ENCODE measurements around the gene KCNAB2.

Gene KCNAB2

DNA sequence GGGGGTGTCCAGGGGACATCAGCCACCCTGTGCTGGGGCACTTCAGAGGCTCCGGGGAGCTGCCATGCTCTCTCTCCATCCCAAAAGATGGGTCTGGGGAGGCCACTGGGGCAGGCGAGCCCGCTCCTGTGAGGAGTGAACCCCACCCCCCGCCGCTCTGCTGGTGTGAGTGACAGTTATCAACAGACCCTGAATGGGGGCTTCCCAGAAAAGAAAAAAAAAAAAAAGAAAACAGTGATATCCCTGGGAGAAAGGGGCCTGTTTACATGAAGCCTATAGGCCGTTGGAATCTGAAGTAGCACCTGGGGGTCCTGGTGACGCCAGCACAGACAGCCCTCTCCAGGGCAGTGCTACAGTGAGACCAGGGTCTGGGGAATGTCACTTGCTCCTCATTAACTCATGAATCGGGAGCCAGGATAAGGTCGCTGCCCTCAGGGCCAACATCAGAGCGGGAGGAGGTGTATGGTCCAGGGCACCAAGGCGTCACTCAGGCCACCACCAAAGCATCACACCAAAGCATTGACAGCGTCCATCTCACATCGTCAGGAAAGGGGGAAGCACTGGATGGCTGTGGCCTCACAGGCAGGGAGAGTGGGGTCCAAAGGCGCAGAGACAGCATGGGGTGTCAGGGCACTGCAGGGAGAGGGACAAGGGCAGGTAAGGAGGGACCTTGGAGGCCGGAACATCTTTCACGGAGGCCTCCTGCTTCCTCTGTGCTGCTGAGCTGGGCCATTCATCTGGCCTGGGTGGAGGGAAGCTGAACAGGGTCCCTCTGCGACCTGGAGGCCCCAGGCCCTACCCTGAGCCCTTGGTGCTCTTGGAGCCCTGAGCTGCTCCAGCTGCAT lies 45.0 kb upstream of the KCNAB2 start:
- in situ Hi-C loops (cut with MboI; ENCODE audit: low pct_unique_long_range_greater_than_20kb, low sequenced_read_pairs, unreplicated experiment): no loop called here
- TF ChIP-seq, protein P1, sequence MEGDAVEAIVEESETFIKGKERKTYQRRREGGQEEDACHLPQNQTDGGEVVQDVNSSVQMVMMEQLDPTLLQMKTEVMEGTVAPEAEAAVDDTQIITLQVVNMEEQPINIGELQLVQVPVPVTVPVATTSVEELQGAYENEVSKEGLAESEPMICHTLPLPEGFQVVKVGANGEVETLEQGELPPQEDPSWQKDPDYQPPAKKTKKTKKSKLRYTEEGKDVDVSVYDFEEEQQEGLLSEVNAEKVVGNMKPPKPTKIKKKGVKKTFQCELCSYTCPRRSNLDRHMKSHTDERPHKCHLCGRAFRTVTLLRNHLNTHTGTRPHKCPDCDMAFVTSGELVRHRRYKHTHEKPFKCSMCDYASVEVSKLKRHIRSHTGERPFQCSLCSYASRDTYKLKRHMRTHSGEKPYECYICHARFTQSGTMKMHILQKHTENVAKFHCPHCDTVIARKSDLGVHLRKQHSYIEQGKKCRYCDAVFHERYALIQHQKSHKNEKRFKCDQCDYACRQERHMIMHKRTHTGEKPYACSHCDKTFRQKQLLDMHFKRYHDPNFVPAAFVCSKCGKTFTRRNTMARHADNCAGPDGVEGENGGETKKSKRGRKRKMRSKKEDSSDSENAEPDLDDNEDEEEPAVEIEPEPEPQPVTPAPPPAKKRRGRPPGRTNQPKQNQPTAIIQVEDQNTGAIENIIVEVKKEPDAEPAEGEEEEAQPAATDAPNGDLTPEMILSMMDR (IDR thresholded peaks at IDR 0.05; ENCODE audit: extremely low read depth, insufficient read depth, missing control alignments): no peak
- no peak for DNase-seq (ENCODE audit: low spot score)

DNA sequence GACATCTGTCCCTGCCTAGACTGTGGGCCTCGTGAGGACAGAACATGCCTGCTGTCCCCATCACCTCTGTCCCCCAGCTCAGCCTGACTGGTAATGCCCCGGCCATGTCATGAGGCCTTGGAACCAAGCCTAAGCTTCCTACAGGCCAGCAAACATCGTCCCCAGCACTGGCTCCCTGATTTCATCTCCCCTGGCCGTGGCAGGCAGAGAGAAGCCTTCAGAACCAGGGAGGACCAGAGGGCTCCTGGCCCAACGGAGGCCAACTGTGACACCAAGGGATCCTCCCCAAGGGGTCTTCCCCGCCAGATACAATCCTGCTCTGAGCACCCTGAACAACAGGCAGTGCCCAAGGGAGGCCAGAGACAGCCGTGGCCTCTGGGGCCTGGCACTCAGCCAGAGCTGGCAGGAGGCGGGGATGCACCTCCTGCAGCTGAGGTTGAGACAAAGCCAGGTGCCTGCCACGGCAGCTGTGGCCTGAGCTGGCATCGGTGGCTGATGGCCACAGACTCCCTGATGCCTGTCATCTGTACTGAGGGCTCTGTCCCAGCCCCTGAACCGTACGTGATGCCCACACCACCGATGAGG lies 43.6 kb upstream of the KCNAB2 start:
- in situ Hi-C loops (cut with MboI; ENCODE audit: low pct_unique_long_range_greater_than_20kb, low sequenced_read_pairs, unreplicated experiment): no loop called here
- TF ChIP-seq, protein P1 (IDR thresholded peaks at IDR 0.05; ENCODE audit: extremely low read depth, insufficient read depth, missing control alignments): no peak
- DNase-seq (ENCODE audit: low spot score): no peak

DNA sequence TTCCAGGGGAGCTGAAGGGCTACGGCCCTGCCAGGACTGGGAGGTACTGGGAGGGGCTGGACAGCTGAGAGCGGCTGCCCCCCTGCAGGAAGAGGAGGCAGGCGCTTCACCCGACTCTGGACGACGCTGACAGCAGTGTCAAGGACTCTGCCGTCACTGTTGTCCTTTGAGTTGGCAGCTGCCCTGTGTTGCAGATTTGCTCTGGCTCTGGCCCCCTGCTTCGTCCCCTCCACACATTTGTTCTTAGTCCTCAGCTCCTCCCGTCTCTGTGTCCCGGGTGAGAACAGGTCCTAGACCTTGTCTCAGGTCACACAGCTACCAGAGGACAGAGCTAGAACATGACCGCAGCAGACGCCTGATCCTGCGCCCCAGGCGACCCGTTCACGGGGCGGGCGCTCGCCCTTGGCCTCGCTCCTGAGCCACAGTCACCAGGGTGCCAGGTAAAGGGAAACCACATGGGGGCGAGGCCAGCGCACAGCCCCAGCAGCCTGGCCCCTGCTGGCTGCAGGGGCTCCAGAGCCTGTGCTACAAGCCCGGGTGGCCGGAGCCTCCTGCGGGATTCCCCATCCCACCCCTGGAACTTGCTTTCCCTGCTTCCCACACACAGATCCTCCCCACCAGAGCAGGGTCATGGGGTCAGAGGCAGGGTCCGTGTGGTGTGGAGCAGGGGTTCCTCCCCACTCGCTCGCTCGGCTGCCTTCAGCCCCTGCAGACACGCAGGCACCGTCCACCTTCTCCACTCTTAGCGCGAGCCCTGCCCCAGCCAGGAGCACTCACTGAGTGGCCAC lies 42.8 kb upstream of the KCNAB2 start:
- TF ChIP-seq, protein P1 (IDR thresholded peaks at IDR 0.05; ENCODE audit: extremely low read depth, insufficient read depth, missing control alignments): no peak
- in situ Hi-C loops (cut with MboI; ENCODE audit: low pct_unique_long_range_greater_than_20kb, low sequenced_read_pairs, unreplicated experiment): no loop called here
- DNase-seq (ENCODE audit: low spot score): no peak

DNA sequence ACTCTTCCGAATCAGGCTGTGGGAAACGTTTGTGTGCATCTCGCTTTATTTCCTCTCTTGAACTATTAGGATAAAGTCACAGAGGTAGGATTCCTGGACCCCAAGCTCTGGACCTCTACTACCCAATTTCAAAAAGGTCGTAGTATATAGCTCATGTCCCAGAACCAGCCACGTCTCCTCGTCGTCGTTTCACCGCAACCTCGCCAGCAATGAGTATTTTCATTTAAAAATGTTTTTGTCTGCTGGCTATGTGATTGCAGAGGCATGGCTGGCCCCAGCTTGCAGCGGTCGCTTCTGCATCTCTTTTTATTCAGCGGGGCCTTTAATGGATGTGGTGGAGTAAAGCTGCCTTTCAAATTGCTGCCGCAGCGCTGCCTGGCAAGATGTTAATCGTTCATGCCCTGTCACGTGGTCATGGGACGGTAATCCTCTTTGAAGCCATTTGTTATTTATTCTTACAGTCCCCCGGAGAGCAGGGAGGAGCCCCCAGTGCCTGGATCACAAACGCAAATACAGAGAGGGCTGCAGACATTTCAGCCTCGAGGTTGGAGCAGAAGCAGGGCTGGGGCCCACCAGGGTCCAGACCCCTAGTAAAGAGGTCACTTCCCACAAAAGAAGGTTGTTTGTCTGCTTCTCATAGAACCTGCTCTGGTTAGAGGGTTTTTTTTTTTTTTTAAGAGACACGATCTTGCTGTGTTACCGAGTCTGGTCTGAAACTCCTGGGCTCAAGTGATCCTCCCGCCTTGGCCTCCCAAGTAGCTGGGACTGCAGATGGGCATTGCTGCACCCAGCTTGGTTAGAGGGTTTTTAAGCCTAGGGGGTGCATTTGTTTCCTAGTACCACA lies 41.9 kb upstream of the KCNAB2 start:
- in situ Hi-C loops (cut with MboI; ENCODE audit: low pct_unique_long_range_greater_than_20kb, low sequenced_read_pairs, unreplicated experiment): no loop called here
- TF ChIP-seq, protein P1 (IDR thresholded peaks at IDR 0.05; ENCODE audit: extremely low read depth, insufficient read depth, missing control alignments): no peak
- DNase-seq (ENCODE audit: low spot score): no peak

DNA sequence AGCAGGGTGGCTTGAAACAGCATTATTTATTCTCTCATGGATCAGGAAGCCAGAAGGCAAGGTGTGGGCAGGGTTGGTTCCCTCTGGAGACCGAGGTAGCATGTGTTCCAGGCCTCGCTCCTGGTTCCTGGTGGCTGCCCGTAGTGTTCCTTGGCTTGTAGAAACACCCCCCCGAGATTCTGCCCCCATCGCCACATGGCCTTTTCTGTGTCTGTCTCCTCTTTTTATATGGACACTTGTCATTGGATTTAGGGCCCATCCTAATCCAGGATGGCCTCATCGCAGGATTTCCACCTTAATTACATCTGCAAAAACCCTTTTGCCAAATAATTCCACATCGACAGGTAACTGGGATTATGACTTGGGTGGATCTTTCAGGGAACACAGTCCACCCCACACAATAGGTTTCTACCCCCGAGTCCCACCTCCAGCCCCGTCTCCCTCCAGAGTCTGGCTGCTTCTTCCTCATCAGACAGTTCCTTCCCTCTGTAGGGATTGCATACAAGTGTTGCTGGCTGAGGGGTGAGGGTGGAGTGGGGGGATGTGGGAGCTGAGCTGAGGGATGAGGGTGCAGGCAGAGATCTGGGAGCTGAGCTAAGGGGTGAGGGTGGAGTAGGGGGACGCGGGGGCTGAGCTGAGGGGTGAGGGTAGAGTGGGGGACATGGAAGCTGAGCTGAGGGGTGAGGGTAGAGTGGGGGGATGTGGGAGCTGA lies 41.1 kb upstream of the KCNAB2 start:
- in situ Hi-C loops (cut with MboI; ENCODE audit: low pct_unique_long_range_greater_than_20kb, low sequenced_read_pairs, unreplicated experiment): no loop called here
- TF ChIP-seq, protein P1 (IDR thresholded peaks at IDR 0.05; ENCODE audit: extremely low read depth, insufficient read depth, missing control alignments): no peak
- no peak for DNase-seq (ENCODE audit: low spot score)
